CD14-positive monocyte (primary cell): ENCODE data around the gene SEPHS2. TPM values are rescaled to one million over a fixed set of nuclear protein-coding genes. Genes with fewer than 3 reads are reported as not detected.
A peak's percentile ranks its signal among the peaks of the same experiment; 100 is the strongest.
"Not testable (repeated sequence)": the region's sequence is repeated elsewhere in the genome, so short reads cannot be mapped to it uniquely, and the experiment has no call there.

ENCODE experiments used
- DNase-seq, 3 donors: peaks; one replicate each; pipeline ENCODE4 v3.0.0-alpha.2; 2011 to 2022
- H2AFZ ChIP-seq: 2 replicates; pipeline ENCODE4 v1.6.0; 2012; ENCODE audit warnings: mild to moderate bottlenecking, low read depth, low read length, inconsistent platforms; ENCODE audit not compliant: insufficient read depth, poor library complexity, severe bottlenecking
- H3K27ac ChIP-seq, 2 donors: 1 replicate in 1 of 2; 2 replicates in 1 of 2; pipeline ENCODE4 v1.5.1; 2012 to 2013; ENCODE audit warnings: low read length in 2 of 2, control low read depth in 1 of 2, inconsistent platforms in 1 of 2, low read depth in 1 of 2, mild to moderate bottlenecking in 1 of 2
- H3K27me3 ChIP-seq, 2 donors: one replicate each; pipeline versions ENCODE4 v1.6.0 to v1.6.1; 2011 to 2013; ENCODE audit warnings: low read length in 2 of 2; ENCODE audit not compliant: control insufficient read depth in 2 of 2, insufficient read depth in 2 of 2
- H3K36me3 ChIP-seq, 2 donors: replicated peaks in 1 of 2; 1 replicate in 1 of 2; 2 replicates in 1 of 2; pipeline versions ENCODE4 v1.5.1 to v1.6.1; 2012 to 2013; ENCODE audit warnings: low read length in 2 of 2, control low read depth in 1 of 2, inconsistent platforms in 1 of 2, mild to moderate bottlenecking in 1 of 2; ENCODE audit not compliant: insufficient read depth in 2 of 2, control insufficient read depth in 1 of 2
- H3K4me1 ChIP-seq, 2 donors: 1 replicate in 1 of 2; 2 replicates in 1 of 2; pipeline versions ENCODE4 v1.5.1 to v1.6.1; 2012 to 2013; ENCODE audit warnings: low read length in 2 of 2, control low read depth in 1 of 2, inconsistent platforms in 1 of 2, mild to moderate bottlenecking in 1 of 2, moderate library complexity in 1 of 2; ENCODE audit not compliant: insufficient read depth in 2 of 2, control insufficient read depth in 1 of 2
- H3K4me2 ChIP-seq: replicated peaks from 2 replicates; pipeline ENCODE3; 2012; ENCODE audit warnings: low read length, moderate library complexity, mild to moderate bottlenecking; ENCODE audit not compliant: poor library complexity, severe bottlenecking; ENCODE audit errors: extremely low read depth
- H3K4me3 ChIP-seq, 3 experiments: fragments of 200-600 bp in 1 of 3; sonication (generic) in 1 of 3; replicated peaks in 1 of 3; 1 replicate in 2 of 3; 2 replicates in 1 of 3; pipeline ENCODE4 v1.5.1; 2011 to 2013; ENCODE audit warnings: low read length in 3 of 3, mild to moderate bottlenecking in 3 of 3, control low read depth in 2 of 3, low read depth in 2 of 3, inconsistent platforms in 1 of 3, moderate library complexity in 1 of 3
- H3K79me2 ChIP-seq: 2 replicates; pipeline ENCODE4 v1.6.0; 2012; ENCODE audit warnings: mild to moderate bottlenecking, control low read depth, inconsistent platforms, low read length, moderate library complexity; ENCODE audit not compliant: insufficient read depth
- H3K9ac ChIP-seq: 2 replicates; pipeline ENCODE4 v1.6.0; 2017; ENCODE audit warnings: low read length, mild to moderate bottlenecking; ENCODE audit not compliant: insufficient read depth, poor library complexity, severe bottlenecking
- H3K9me3 ChIP-seq, 2 donors: replicated peaks in 1 of 2; 1 replicate in 1 of 2; 2 replicates in 1 of 2; pipeline versions ENCODE4 v1.5.1 to v1.6.1; 2012 to 2013; ENCODE audit warnings: low read length in 2 of 2, control low read depth in 1 of 2; ENCODE audit not compliant: control insufficient read depth in 1 of 2, insufficient read depth in 1 of 2
- H4K20me1 ChIP-seq: 2 replicates; pipeline ENCODE4 v1.6.0; 2012; ENCODE audit warnings: mild to moderate bottlenecking, low read length, control low read depth, moderate library complexity; ENCODE audit not compliant: insufficient read depth
- H3K27ac Mint-ChIP-seq, 7 donors: one replicate each; pipeline ENCODE4 v1.8.0; 2020; ENCODE audit warnings: mild to moderate bottlenecking in 7 of 7, mixed read lengths in 7 of 7, moderate library complexity in 6 of 7, inconsistent platforms in 2 of 7
- H3K27me3 Mint-ChIP-seq, 3 donors: one replicate each; pipeline ENCODE4 v1.8.0; 2021 to 2022; ENCODE audit warnings: low read depth in 3 of 3, mild to moderate bottlenecking in 3 of 3, mixed read lengths in 3 of 3, moderate library complexity in 3 of 3, inconsistent platforms in 1 of 3
- H3K36me3 Mint-ChIP-seq, 2 donors: one replicate each; pipeline ENCODE4 v1.8.0; 2020; ENCODE audit warnings: mixed read lengths in 2 of 2, inconsistent platforms in 1 of 2, mild to moderate bottlenecking in 1 of 2
- H3K4me1 Mint-ChIP-seq: one replicate; pipeline ENCODE4 v1.8.0; 2020; ENCODE audit warnings: mild to moderate bottlenecking, mixed read lengths
- H3K4me3 Mint-ChIP-seq, 2 donors: one replicate each; pipeline ENCODE4 v1.8.0; 2020; ENCODE audit warnings: mild to moderate bottlenecking in 2 of 2, mixed read lengths in 2 of 2, moderate library complexity in 1 of 2
- H3K9me3 Mint-ChIP-seq, 7 donors: one replicate each; pipeline ENCODE4 v1.8.0; 2020 to 2022; ENCODE audit warnings: mixed read lengths in 7 of 7, mild to moderate bottlenecking in 6 of 7, moderate library complexity in 6 of 7, inconsistent platforms in 2 of 7
- WGBS: methylation state at CpG from one replicate; pipeline ENCODE4 v1.1.5; 2013; ENCODE audit warnings: missing lambda C conversion rate; ENCODE audit not compliant: insufficient coverage; 5-methylcytosine and 5-hydroxymethylcytosine counted together
- intact Hi-C, 2 donors: fragments of 100-400 bp; cut with micrococcal nuclease; formaldehyde crosslinking; loops; one replicate each; pipeline versions ENCODE4 v1.15.0 to v1.15.1; 2023
- polyA plus RNA-seq, 3 donors: library from polyadenylated mRNA; depleted of rRNA in 1 of 3; unstranded in 2 of 3; stranded (reverse) in 1 of 3; fragments of 300-500 nt in 2 of 3; fragments of >200 nt in 1 of 3; fragmentation: Illumina TruSeq in 2 of 3; gene quantifications; 1 replicate in 2 of 3; 2 replicates in 1 of 3; pipeline ENCODE4 v1.2.3, GENCODE V29; 2012 to 2021
- TF ChIP-seq, protein P1 (sequence below): fragments of 200-600 bp; IDR thresholded peaks from one replicate; pipeline ENCODE4 v1.8.0; 2022; ENCODE audit warnings: antibody characterized with exemption, mild to moderate bottlenecking

The SEPHS2 gene
- polyA plus RNA-seq, 3 donors: 12.8 to 56.4 (median 54.2) TPM

DNA sequence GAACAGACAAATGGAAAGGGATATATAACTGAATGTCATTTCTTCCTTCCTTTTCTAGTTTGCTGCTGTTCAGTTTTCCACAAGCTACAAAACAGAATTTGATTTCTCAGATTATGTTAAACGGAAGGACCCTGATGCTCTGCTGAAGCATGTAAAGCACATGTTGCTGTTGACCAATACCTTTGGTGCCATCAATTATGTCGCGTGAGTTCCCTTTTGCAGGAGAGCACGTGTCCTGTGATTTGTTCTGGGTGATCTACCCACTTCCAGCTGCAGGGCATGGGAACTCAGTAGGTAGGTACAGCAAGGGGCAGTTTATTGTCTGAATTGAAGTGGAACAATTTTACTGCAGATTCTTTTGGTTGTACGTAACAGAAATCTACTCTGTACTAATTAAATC is 35.7 kb upstream of the SEPHS2 start:
- no peak for DNase-seq
- Mint-ChIP-seq H3K9me3 (no peaks in the 10 kb centered on the region), H3K4me1 (peaks cover 33% of the 10 kb centered on the region), H3K27ac (no peak overlapping the region), H3K36me3 (peaks cover 74 to 94% of the 10 kb centered on the region in 2 donors), H3K4me3 (no peak overlapping the region), H3K27me3 (no peaks in the 10 kb centered on the region)
- Histone ChIP-seq H3K27me3 (no peaks in the 10 kb centered on the region), H3K4me2 (no peak overlapping the region), H3K36me3 (peaks cover 82 to 96% of the 10 kb centered on the region in 2 donors), H4K20me1 (peaks cover 100% of the 10 kb centered on the region), H3K4me3 (no peak overlapping the region), H3K9me3 (no peaks in the 10 kb centered on the region), H3K27ac (peak overlapping the region in 1 of 2 donors; percentile 36), H2AFZ (no peak overlapping the region), H3K4me1 (peaks cover 16 to 38% of the 10 kb centered on the region in 2 donors), H3K79me2 (peaks cover 83% of the 10 kb centered on the region), H3K9ac (no peak overlapping the region)
- 93% methylated on average over 3 of the region's 5 CpGs for WGBS
- TF ChIP-seq, protein P1, sequence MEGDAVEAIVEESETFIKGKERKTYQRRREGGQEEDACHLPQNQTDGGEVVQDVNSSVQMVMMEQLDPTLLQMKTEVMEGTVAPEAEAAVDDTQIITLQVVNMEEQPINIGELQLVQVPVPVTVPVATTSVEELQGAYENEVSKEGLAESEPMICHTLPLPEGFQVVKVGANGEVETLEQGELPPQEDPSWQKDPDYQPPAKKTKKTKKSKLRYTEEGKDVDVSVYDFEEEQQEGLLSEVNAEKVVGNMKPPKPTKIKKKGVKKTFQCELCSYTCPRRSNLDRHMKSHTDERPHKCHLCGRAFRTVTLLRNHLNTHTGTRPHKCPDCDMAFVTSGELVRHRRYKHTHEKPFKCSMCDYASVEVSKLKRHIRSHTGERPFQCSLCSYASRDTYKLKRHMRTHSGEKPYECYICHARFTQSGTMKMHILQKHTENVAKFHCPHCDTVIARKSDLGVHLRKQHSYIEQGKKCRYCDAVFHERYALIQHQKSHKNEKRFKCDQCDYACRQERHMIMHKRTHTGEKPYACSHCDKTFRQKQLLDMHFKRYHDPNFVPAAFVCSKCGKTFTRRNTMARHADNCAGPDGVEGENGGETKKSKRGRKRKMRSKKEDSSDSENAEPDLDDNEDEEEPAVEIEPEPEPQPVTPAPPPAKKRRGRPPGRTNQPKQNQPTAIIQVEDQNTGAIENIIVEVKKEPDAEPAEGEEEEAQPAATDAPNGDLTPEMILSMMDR: no peak
- intact Hi-C loops: loop anchor here in 1 of 2 donors (5.0 kb wide), 1 partner anchor 34 kb away; the partner anchor contains the start of gene SEPHS2

DNA sequence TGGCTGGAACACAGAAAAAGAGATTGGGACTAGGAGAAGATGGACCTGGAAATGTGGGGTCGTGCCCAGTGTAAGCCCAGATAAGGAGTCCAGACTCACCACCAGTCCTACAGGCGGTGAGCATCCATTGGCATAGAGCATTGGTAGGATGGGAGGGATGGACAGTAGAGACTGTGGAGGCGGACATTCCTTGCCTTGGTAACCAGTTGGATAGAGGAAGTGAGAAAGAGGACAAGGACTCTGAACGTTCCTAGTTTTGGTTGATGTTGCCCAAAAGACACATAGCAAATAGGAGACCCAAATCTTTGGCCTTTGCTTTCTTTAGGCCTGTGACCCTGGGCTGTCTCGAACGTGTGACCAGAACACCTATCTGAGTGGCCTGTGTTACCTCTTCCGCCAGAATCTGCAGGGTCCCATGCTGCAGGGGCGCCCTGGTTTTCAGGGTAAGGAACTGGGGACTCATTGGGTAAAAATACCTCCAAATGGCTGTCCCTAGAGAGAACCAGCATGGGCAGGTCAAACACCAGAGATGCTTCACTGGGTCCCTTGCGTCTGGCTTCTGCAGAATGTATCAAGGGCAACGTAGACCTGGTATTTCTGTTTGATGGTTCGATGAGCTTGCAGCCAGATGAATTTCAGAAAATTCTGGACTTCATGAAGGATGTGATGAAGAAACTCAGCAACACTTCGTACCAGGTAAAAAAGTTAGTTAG is 33.2 kb upstream of the SEPHS2 start:
- H2AFZ ChIP-seq: no peak overlapping the region
- Mint-ChIP-seq H3K4me3 (no peak overlapping the region), H3K4me1 (peaks cover 48% of the 10 kb centered on the region), H3K36me3 (peaks cover 70 to 91% of the 10 kb centered on the region in 2 donors), H3K27ac (peak overlapping the region in 6 of 7 donors; percentile 41 to 82 (median 66)), H3K9me3 (no peaks in the 10 kb centered on the region), H3K27me3 (no peaks in the 10 kb centered on the region)
- no peak overlapping the region for H3K4me2 ChIP-seq
- H4K20me1 ChIP-seq: peaks cover 100% of the 10 kb centered on the region
- no peaks in the 10 kb centered on the region for H3K9me3 ChIP-seq
- no peaks in the 10 kb centered on the region for H3K27me3 ChIP-seq
- intact Hi-C loops: no loop called here
- WGBS: 79% methylated on average over 9 of the region's 12 CpGs
- TF ChIP-seq, protein P1: no peak
- peaks cover 79 to 95% of the 10 kb centered on the region in 2 donors for H3K36me3 ChIP-seq
- peaks cover 32 to 55% of the 10 kb centered on the region in 2 donors for H3K4me1 ChIP-seq
- H3K9ac ChIP-seq: no peak overlapping the region
- H3K27ac ChIP-seq: peak overlapping the region in 1 of 2 donors; percentile 40
- no peak overlapping the region for H3K4me3 ChIP-seq
- peaks cover 91% of the 10 kb centered on the region for H3K79me2 ChIP-seq
- DNase-seq: no peak

DNA sequence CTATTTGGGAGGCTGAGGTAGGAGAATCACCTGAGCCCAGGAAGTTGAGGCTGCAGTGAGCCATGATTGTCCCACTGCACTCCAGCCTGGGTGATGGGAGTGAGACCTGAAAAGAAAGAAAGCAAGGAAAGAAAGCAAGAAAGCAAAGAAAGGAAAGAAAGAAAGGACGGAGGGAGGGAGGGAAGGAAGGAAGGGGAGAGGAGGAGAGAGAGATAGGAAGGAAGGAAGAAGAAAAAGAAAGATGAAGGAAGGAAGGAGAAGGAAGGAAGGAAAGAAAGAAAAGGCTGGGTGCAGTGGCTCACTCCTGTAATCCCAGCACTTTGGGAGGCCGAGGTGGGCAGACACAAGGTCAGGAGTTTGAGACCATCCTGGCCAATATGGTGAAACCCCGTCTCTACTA is 32.1 kb upstream of the SEPHS2 start:
- H3K4me1 Mint-ChIP-seq: peaks cover 59% of the 10 kb centered on the region
- H3K27me3 Mint-ChIP-seq, H3K4me3 ChIP-seq, H3K4me3 Mint-ChIP-seq, H2AFZ ChIP-seq, H3K27me3 ChIP-seq, H3K9me3 ChIP-seq, H3K9me3 Mint-ChIP-seq, H3K9ac ChIP-seq, H3K4me2 ChIP-seq, DNase-seq, intact Hi-C loops: not testable (repeated sequence)
- Histone ChIP-seq H3K4me1 (peaks cover 39 to 66% of the 10 kb centered on the region in 2 donors), H4K20me1 (peaks cover 95% of the 10 kb centered on the region), H3K36me3 (peaks cover 67 to 83% of the 10 kb centered on the region in 2 donors), H3K79me2 (peaks cover 91% of the 10 kb centered on the region), H3K27ac (peak overlapping the region in 1 of 2 donors; percentile 61)
- 92% methylated on average over 2 of the region's 3 CpGs for WGBS
- H3K27ac Mint-ChIP-seq: peak overlapping the region in 6 of 7 donors; percentile 4 to 80 (median 42)
- peaks cover 59 to 79% of the 10 kb centered on the region in 2 donors for H3K36me3 Mint-ChIP-seq
